NT2/D1 (cell line): ENCODE results near the gene KLHL29.

Experiments used
- SUZ12 ChIP-seq: IDR thresholded peaks from 2 replicates; pipeline ENCODE4 v1.6.1; 2011; ENCODE audit not compliant: insufficient read length, insufficient read depth; ENCODE audit errors: extremely low read depth
- YY1 ChIP-seq: IDR thresholded peaks from 2 replicates; pipeline ENCODE4 v1.6.1; 2011; ENCODE audit not compliant: insufficient read length, insufficient read depth
- ZNF274 ChIP-seq: IDR thresholded peaks from 2 replicates; pipeline ENCODE4 v1.6.1; 2011; ENCODE audit warnings: mild to moderate bottlenecking, low read depth, low read length

DNA sequence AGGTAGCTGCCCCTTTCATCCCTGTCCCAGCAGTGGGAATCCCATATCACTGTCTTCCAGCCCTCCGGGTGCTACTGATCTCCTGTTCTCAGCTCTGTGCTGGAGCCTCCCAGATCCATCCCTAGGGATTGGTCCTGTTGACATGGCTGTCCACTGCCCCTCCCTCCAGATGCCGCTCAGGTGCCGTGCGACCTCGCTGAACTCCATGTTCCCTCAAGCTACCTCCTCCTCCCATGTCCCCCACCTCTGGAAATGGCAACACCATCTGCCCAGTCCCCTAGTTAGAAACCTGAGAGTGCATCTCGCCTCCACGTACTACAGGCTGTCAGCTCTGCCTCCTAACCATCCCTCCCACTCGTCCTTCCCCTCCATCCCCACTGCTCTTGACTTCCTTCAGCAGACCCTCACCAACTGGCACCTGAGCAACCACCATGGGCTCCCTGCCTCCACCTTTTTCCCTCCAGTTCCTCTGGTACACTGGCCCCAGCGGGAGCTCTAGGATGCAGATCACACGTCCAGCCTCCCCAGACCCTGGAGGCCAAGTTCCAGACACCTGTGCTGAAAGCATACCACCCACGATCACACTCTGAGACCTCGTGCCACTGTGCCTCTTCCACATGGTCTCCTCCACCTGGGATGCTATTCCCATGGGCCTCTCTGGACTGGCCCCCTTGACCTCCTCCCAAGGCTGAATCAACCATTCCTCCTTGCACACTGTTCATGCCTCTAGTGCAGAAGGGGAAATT, 106.8 kb downstream of the KLHL29 start:
- TF ChIP-seq SUZ12 (no peak), YY1 (no peak), ZNF274 (no peak)
